Peyer's patch (tissue), 4 donors: ENCODE data around the gene EMILIN3.

Source experiments
- CTCF ChIP-seq, 6 experiments: fragments of 450-650 bp in 4 of 6; fragments of 200-600 bp in 2 of 6; sonication (generic) in 1 of 6; IDR thresholded peaks; one replicate each; pipeline ENCODE4 v1.5.1; 2017 to 2019; ENCODE audit warnings: antibody characterized with exemption in 6 of 6, mild to moderate bottlenecking in 3 of 6, moderate library complexity in 1 of 6
- POLR2A ChIP-seq, 2 donors: fragments of 450-650 bp; IDR thresholded peaks; one replicate each; pipeline ENCODE4 v1.5.1; 2017; ENCODE audit warnings: antibody characterized with exemption in 2 of 2, mild to moderate bottlenecking in 2 of 2, moderate library complexity in 2 of 2

DNA sequence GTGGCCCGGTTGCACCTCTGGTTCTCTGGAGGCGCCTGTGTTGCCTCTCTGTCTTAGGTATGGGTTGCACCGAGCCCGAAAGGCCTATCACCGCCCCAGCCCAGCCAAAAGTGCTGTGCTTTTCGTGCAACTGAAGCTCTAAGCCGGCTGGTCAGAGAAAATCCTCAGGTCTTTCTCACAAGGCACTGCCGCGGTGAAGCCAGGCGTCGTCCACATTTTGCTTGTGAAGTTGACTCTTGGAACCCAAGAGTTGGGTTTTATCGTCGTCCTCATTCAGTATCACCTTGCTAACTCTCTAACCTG lies 726 bp upstream of the EMILIN3 start:
- TF ChIP-seq CTCF (IDR thresholded peaks at IDR 0.05) (no peak), POLR2A (IDR thresholded peaks at IDR 0.05) (no peak)
